HG03064 (cell line): ENCODE data around the gene THSD4.

Experiments
- ATAC-seq: cut with Tn5 transposase; IDR thresholded peaks from one replicate; pipeline ENCODE4 v1.9.1; 2021; ENCODE audit warnings: low read depth; ENCODE audit not compliant: unreplicated experiment

Gene THSD4

GRCh38 chr15:71336671-71337070 is 221.4 kb downstream of the THSD4 start:
- no peak for ATAC-seq

DNA sequence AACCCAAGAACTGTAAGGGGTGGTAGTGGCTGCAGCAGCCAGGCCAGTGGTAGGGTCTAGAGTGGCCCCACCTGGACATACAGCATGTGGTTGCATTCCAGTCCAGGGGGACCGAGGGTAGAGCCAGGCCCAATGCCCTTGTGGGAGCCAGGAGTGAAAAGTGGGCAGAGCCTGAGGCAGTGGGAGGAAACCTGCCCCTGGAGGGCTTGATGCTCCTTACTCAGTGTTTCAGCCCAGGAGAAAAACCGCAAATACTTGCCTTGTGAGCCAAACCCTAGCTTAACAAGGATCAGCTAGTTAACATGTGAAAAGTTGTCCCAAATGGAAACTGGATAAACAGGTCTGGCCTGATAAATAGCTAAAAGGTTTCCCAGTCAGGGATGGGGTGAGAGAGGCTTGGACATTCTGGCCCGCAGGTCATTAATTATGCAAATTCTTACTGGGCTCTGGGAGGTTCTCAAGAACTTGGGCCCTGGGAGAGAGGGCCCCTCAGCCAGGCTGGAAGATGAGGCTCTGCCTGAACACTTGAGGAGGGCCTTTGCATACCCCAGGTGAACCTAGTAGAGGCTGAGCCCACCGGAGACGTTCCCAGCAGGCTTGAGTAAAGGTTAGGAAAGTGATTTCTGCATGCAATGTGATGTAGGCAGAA is 222.1 kb downstream of the THSD4 start:
- no peak for ATAC-seq

GRCh38 chr15:71338265-71338664 is 223.0 kb downstream of the THSD4 start:
- no peak for ATAC-seq

DNA sequence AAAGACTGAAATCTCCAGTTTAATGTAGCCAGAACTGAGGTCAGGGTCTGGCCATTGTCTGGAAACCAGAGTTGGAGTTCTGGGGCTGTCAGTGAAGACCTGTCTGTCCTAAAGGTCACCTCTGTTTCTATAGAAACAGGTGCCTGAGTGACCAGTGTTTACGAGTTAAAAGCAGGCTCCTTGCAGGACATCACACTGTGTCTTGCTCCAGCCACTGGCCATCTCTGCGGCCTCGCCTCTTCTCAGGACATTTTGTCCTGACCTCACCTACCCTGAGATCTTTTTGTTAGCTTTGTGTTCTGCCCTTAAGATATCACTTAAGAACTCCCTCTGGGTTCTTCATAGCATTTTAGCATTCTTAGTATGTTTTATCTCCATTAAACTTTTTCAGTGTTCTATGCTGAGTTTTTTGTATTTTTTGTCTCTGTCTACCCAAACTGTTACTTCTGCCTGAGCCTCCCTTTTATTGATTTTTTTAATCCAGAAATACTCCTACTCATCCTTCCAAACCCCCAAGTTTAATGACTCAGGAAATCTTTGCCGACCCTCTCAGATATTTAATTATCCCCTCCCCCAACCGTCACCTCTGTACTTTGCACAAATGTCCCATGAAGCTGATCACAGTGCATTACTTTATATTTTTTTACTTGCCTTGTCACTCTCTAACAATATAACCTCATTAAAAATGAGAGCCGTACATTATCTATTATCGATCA is 223.7 kb downstream of the THSD4 start:
- ATAC-seq: no peak

- no peak for ATAC-seq
Observed at GRCh38 chr15:71341811-71342550, 226.7 kb downstream of the THSD4 start.

DNA sequence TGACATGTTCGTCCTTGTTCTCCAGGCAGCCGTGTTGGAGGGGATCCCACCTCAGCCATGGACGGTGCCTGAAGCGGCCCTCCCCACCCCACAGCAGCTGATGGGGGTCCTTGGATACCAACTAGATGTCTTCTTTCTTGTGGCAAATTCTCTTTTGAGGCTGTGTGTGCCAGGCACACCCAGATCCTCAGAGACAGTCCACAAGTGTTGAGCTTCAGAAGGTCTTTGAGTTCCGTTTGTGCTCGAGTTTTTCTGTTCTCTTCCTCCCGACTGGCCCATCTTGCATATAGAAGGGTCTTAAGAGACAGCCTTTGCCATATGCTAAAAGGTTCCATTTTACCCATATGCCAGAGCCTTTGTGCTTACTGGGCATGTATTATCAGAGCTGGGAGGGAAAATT is 227.4 kb downstream of the THSD4 start:
- ATAC-seq: no peak

DNA sequence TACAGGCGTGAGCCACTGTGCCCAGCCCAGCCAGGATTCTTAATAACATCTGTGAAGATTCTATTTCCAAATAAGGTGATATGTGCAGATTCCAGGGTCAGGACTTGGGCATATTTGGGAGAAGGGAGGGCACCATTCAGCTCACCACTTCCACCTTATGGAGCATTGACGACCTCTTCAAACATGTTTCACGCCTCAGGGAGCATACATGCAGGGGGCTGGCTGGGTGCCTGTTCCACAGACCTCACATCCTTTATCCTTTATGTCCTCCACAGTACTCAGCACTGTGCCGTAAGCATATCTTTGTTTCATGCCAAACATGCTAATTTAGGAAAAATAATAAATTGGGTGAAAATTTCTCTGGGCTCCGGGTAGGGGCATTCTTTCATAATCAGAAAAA is 229.0 kb downstream of the THSD4 start:
- no peak for ATAC-seq

DNA sequence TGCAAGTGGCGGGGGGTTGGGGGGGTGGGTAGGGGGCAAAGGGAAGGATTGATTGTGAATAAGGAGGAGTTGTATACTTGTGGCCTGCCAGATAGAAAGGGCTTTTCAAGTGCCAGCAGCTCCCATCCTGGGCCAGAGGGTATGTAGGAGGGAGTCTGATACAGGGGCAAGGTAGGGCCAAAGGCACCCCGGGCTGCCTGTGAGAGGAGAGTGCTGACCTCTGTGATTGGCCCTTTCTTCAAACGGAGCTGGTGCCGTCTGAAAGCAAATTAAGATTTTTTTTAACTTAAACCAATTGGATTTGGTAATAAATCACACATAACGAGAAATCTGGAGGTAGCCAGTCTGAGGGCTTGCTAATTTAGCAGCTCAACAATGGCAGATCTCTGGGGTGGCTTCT is 229.9 kb downstream of the THSD4 start:
- ATAC-seq: no peak

GRCh38 chr15:71346464-71346863 is 231.2 kb downstream of the THSD4 start:
- no peak for ATAC-seq

DNA sequence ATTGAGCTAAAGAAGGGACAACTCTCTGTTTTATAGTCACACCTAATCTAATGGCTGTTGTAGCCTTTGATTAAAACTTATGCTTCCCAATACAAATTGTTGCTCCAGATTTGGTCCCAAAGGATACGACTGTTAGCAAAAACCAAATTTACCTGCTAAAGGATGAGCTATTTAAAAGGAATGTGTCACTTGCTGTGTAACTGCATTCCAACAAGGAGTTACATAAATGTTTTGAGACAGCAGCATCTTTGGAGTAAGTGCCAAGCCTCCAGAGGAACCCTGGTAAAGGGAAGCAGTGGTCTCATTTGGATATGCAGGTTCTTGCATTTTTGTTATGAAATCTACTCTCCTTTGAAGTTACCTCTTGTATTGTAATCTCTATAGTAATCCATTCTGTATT is 233.3 kb downstream of the THSD4 start:
- ATAC-seq: no peak

DNA sequence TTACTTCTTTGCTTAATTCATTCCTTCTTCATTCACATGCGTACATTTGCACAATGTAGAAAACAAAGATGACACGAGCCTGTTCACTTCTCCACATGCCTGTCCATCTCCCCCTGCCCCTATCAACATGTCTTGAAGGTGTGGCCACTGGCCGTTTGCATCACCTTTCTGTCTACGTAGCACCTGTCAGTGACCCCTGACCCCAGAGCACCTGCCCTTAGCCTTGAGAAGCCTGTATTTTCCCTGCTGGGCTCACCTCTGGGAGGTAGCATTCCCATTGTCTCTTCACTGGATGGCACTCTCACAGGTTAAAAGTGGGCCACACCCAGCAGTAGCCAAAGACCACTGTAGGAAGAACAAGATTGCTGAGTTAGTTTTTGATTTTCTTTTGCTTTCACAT is 234.1 kb downstream of the THSD4 start:
- ATAC-seq: no peak

GRCh38 chr15:71349736-71350526 is 234.7 kb downstream of the THSD4 start:
- ATAC-seq: no peak

DNA sequence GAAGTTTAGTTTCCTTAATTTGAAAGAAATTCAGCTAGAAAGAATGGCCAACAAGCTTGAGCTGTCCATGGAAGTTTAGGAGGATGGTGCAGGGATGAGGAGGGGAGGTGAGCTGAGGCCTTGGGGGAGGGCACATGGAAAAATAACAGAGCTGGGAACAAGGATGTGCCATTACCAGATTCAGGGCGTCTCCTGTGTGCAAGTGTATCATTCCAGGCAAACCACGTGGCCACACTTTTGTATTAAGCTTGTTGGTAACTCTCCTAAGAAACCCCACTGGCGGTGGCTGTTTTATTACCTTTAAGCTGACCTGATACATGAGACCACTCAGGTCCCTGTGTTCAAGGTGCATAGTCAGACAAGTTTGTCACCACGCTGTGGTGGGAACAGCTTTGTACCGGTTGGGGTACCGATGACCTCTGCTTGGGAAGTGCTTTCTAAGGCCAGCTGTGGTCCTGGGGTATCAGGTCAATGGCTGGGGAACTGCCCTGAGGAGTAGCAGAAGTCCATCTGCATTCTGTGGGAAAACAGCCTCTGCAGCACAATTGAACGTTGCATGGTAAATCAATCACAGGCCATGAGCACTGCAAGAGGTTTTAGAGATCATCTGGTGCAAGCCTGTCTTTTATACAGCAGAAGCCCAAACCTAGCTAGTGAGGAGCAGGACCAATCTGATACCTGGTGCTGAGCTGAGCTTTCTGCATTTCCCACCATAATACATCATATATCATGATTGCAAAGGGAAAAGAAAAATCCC is 235.5 kb downstream of the THSD4 start:
- ATAC-seq: no peak

GRCh38 chr15:71352125-71352524 is 236.9 kb downstream of the THSD4 start:
- ATAC-seq: no peak

GRCh38 chr15:71352765-71353164 is 237.5 kb downstream of the THSD4 start:
- no peak for ATAC-seq

DNA sequence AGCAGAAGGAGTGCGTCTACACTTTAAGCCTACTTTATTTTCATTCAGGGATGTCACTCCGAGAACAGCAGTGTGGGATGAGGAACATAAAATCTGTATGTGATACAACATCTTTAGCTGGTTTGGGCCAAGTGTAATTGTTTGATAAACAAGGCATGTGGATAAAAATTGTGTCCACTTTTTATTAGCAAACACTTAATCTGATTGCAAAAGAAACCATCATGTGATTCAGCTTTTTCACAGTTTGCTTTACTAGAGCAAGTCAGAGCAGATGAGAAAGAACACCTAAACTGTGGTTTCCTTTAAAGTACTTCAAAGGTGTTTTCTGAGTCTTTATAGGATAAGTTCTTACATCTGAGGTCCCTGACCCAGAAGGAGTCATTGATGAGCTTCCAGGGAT is 237.9 kb downstream of the THSD4 start:
- ATAC-seq: no peak

GRCh38 chr15:71355268-71355667 is 240.0 kb downstream of the THSD4 start:
- ATAC-seq: no peak

- no peak for ATAC-seq
Observed at GRCh38 chr15:71357321-71357732, 242.1 kb downstream of the THSD4 start.

DNA sequence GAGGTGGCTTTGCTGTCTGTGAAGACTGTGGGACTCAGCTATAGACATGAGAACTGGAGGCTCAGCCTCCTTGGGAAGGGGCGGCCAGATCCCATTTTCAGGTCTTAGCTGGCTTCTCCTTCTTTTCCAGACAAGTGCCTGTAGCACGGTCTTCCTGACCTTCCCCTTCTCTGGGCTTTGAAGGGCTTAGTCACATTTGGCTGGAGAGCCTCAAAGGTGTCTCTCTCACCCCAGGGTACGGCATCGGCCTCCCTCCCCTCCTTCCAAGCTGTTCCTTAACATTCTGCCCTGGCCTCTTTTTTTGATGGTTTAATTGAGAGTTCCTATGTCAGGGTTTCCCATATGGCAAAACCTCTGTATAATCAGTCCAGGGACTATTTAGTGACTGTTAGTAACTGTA is 242.7 kb downstream of the THSD4 start:
- no peak for ATAC-seq

GRCh38 chr15:71359246-71359645 is 244.0 kb downstream of the THSD4 start:
- ATAC-seq: no peak
